ENCODE results near the gene LAD1. TPM values are rescaled to one million over a fixed set of nuclear protein-coding genes. Genes with fewer than 3 reads are reported as not detected.

The LAD1 gene
- polyA plus RNA-seq, 1 donor from 2014 or later = not detected

DNA sequence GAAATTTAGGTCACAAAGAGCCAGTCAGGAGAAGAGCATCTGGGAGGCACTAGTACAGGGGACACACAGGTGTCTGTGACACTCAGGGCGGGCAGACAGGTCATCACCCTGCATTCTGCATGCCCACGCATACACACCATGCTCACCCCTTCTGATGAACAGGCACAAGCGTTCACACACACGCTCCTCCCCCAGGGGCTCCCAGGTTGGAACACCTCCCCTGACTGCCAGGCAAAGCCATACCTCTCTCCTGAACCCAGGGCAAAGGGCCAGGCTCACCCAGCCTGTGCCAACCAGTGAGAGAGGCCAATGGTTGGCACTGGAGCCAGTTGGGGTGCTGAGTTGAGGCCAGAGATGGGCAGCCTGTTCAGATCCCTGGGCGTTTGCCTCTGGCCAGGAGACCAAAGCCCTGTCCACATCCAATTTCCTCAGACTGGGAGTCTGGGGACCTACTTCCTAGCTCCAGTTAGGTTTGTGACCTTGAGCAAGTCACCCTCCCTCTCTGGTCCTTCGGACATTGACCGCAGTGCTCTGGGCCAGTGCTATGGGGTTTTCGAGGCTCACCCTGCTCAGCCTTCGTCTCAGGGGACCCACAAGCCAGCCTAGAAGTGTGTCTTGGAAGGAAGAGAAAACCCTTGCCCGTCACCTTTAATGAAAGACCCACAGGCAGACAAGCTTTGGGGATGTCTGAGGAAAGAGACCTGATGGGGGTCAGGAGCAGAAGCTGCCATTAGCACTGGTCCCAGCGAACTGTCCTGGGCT is 5.8 kb upstream of the LAD1 start:
- no peak for TF ChIP-seq EZH2 (IDR thresholded peaks at IDR 0.05; ENCODE audit: borderline replicate concordance, insufficient read depth, low read length, poor library complexity, severe bottlenecking)
- no peak for TF ChIP-seq RAD21 (conservative IDR thresholded peaks at IDR 0.05)
- TF ChIP-seq TAF1 (IDR thresholded peaks at IDR 0.05; ENCODE audit: low read depth) = no peak
- no peak for TF ChIP-seq EP300 (conservative IDR thresholded peaks at IDR 0.05; ENCODE audit: poor library complexity, severe bottlenecking)
- TF ChIP-seq CTCF (IDR thresholded peaks at IDR 0.05; ENCODE audit: poor library complexity, severe bottlenecking) = no peak
- TF ChIP-seq SMC3 (conservative IDR thresholded peaks at IDR 0.05; ENCODE audit: poor library complexity) = no peak
- TF ChIP-seq POLR2AphosphoS5 (IDR thresholded peaks at IDR 0.05) = no peak
- TF ChIP-seq, protein P1, sequence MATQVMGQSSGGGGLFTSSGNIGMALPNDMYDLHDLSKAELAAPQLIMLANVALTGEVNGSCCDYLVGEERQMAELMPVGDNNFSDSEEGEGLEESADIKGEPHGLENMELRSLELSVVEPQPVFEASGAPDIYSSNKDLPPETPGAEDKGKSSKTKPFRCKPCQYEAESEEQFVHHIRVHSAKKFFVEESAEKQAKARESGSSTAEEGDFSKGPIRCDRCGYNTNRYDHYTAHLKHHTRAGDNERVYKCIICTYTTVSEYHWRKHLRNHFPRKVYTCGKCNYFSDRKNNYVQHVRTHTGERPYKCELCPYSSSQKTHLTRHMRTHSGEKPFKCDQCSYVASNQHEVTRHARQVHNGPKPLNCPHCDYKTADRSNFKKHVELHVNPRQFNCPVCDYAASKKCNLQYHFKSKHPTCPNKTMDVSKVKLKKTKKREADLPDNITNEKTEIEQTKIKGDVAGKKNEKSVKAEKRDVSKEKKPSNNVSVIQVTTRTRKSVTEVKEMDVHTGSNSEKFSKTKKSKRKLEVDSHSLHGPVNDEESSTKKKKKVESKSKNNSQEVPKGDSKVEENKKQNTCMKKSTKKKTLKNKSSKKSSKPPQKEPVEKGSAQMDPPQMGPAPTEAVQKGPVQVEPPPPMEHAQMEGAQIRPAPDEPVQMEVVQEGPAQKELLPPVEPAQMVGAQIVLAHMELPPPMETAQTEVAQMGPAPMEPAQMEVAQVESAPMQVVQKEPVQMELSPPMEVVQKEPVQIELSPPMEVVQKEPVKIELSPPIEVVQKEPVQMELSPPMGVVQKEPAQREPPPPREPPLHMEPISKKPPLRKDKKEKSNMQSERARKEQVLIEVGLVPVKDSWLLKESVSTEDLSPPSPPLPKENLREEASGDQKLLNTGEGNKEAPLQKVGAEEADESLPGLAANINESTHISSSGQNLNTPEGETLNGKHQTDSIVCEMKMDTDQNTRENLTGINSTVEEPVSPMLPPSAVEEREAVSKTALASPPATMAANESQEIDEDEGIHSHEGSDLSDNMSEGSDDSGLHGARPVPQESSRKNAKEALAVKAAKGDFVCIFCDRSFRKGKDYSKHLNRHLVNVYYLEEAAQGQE (IDR thresholded peaks at IDR 0.05; ENCODE audit: borderline replicate concordance) = no peak
- no peak for TF ChIP-seq MXI1 (conservative IDR thresholded peaks at IDR 0.05; ENCODE audit: poor library complexity, severe bottlenecking)
- Histone ChIP-seq H3K27me3 (ENCODE audit: insufficient read depth, low read depth, low read length) (peaks cover 22% of the 10 kb centered on the region), H4K20me1 (ENCODE audit: insufficient read depth) (no peaks in the 10 kb centered on the region), H3K27ac (ENCODE audit: low read length) (no peak overlapping the region), H3K9ac (ENCODE audit: low read length) (no peak overlapping the region), H3K4me2 (ENCODE audit: low read length) (no peak overlapping the region), H3K4me3 (ENCODE audit: low read length) (no peak overlapping the region), H3K79me2 (replicated peaks; ENCODE audit: insufficient read depth, low read length) (no peaks in the 10 kb centered on the region), H3F3A (ENCODE audit: insufficient read depth, low read length, poor library complexity, severe bottlenecking) (no peaks in the 10 kb centered on the region), H3K9me3 (ENCODE audit: low read length) (no peaks in the 10 kb centered on the region), H2AFZ (ENCODE audit: low read depth, low read length) (no peak overlapping the region), H3K9me2 (ENCODE audit: insufficient read depth, low read length) (no peaks in the 10 kb centered on the region), H3K36me3 (ENCODE audit: insufficient read depth, low read length) (no peaks in the 10 kb centered on the region)

GRCh38 chr1:201404055-201404454 is 4.9 kb upstream of the LAD1 start:
- TF ChIP-seq, protein P1 (IDR thresholded peaks at IDR 0.05; ENCODE audit: borderline replicate concordance) = no peak
- no peak for TF ChIP-seq SMC3 (conservative IDR thresholded peaks at IDR 0.05; ENCODE audit: poor library complexity)
- TF ChIP-seq CTCF (IDR thresholded peaks at IDR 0.05; ENCODE audit: poor library complexity, severe bottlenecking) = no peak
- no peak for TF ChIP-seq EZH2 (IDR thresholded peaks at IDR 0.05; ENCODE audit: borderline replicate concordance, insufficient read depth, low read length, poor library complexity, severe bottlenecking)
- no peak for TF ChIP-seq TAF1 (IDR thresholded peaks at IDR 0.05; ENCODE audit: low read depth)
- no peak overlapping the region for H3K4me2 ChIP-seq (ENCODE audit: low read length)
- H3K27ac ChIP-seq (ENCODE audit: low read length) = no peak overlapping the region
- H3F3A ChIP-seq (ENCODE audit: insufficient read depth, low read length, poor library complexity, severe bottlenecking) = no peaks in the 10 kb centered on the region
- H3K9me3 ChIP-seq (ENCODE audit: low read length) = no peaks in the 10 kb centered on the region
- no peaks in the 10 kb centered on the region for H3K36me3 ChIP-seq (ENCODE audit: insufficient read depth, low read length)
- no peaks in the 10 kb centered on the region for H3K79me2 ChIP-seq (replicated peaks; ENCODE audit: insufficient read depth, low read length)
- no peak overlapping the region for H3K4me3 ChIP-seq (ENCODE audit: low read length)
- no peaks in the 10 kb centered on the region for H3K9me2 ChIP-seq (ENCODE audit: insufficient read depth, low read length)
- no peak overlapping the region for H2AFZ ChIP-seq (ENCODE audit: low read depth, low read length)
- H4K20me1 ChIP-seq (ENCODE audit: insufficient read depth) = no peaks in the 10 kb centered on the region
- H3K27me3 ChIP-seq (ENCODE audit: insufficient read depth, low read depth, low read length) = peaks cover 30% of the 10 kb centered on the region
- no peak overlapping the region for H3K9ac ChIP-seq (ENCODE audit: low read length)

Measured in neural cell (in vitro differentiated cells).